GM23248 (cell line): ENCODE measurements around the gene COL12A1. TPM values are rescaled to one million over a fixed set of nuclear protein-coding genes. Genes with fewer than 3 reads are reported as not detected.

Experiments
- DNase-seq: peaks from one replicate; pipeline ENCODE4 v3.0.0-alpha.2; 2015
- H2AFZ ChIP-seq: fragments of 200-600 bp; sonication (generic); 2 replicates; pipeline ENCODE4 v1.6.1; 2016; ENCODE audit warnings: antibody characterized with exemption
- H3F3A ChIP-seq: fragments of 200-600 bp; sonication (generic); 2 replicates; pipeline ENCODE4 v1.6.1; 2016; ENCODE audit warnings: mild to moderate bottlenecking, antibody characterized with exemption, mixed run types; ENCODE audit not compliant: insufficient read depth
- H3K27ac ChIP-seq: fragments of 200-600 bp; sonication (generic); 2 replicates; pipeline ENCODE4 v1.5.1; 2016; ENCODE audit warnings: mild to moderate bottlenecking
- H3K27me3 ChIP-seq: fragments of 200-600 bp; sonication (generic); replicated peaks from 2 replicates; pipeline ENCODE4 v1.6.1; 2016; ENCODE audit warnings: mild to moderate bottlenecking; ENCODE audit not compliant: insufficient read depth
- H3K36me3 ChIP-seq: fragments of 200-600 bp; sonication (generic); 2 replicates; pipeline ENCODE4 v1.6.1; 2016; ENCODE audit warnings: low read depth, mild to moderate bottlenecking
- H3K4me1 ChIP-seq: fragments of 200-600 bp; sonication (generic); 2 replicates; pipeline ENCODE4 v1.6.1; 2016; ENCODE audit warnings: mild to moderate bottlenecking; ENCODE audit not compliant: insufficient read depth
- H3K4me2 ChIP-seq: fragments of 200-600 bp; sonication (generic); one replicate; pipeline ENCODE4 v1.6.1; 2016; ENCODE audit warnings: mild to moderate bottlenecking; ENCODE audit not compliant: unreplicated experiment
- H3K4me3 ChIP-seq: fragments of 200-600 bp; sonication (generic); 2 replicates; pipeline ENCODE4 v1.5.1; 2016; ENCODE audit warnings: mild to moderate bottlenecking
- H3K79me2 ChIP-seq: fragments of 200-600 bp; sonication (generic); 2 replicates; pipeline ENCODE4 v1.6.1; 2016; ENCODE audit warnings: mild to moderate bottlenecking; ENCODE audit not compliant: insufficient read depth
- H3K9ac ChIP-seq: fragments of 200-600 bp; sonication (generic); 2 replicates; pipeline ENCODE4 v1.6.1; 2016; ENCODE audit warnings: mild to moderate bottlenecking
- H3K9me2 ChIP-seq: fragments of 200-600 bp; sonication (generic); 2 replicates; pipeline ENCODE4 v1.6.1; 2016; ENCODE audit warnings: mixed run types, mild to moderate bottlenecking, moderate library complexity; ENCODE audit not compliant: insufficient read depth
- H3K9me3 ChIP-seq: fragments of 200-600 bp; sonication (generic); one replicate; pipeline ENCODE4 v1.6.1; 2017; ENCODE audit warnings: low read depth
- H4K20me1 ChIP-seq: fragments of 200-600 bp; sonication (generic); 2 replicates; pipeline ENCODE4 v1.6.0; 2016; ENCODE audit not compliant: insufficient read depth
- EZH2 ChIP-seq: fragments of 200-600 bp; sonication (generic); IDR thresholded peaks from 2 replicates; pipeline ENCODE4 v1.6.1; 2018; ENCODE audit warnings: antibody characterized with exemption, mild to moderate bottlenecking; ENCODE audit not compliant: insufficient read depth, poor library complexity, severe bottlenecking
- EZH2phosphoT487 ChIP-seq: fragments of 200-600 bp; sonication (generic); IDR thresholded peaks from 2 replicates; pipeline ENCODE4 v1.6.1; 2018; ENCODE audit warnings: antibody characterized with exemption, moderate library complexity, mild to moderate bottlenecking, low read depth; ENCODE audit not compliant: insufficient read depth
- WGBS, 2 experiments: methylation state at CpG; one replicate each; pipeline ENCODE4 v1.1.6; 2015 to 2017; ENCODE audit warnings: low lambda C conversion rate in 2 of 2, low coverage in 1 of 2; ENCODE audit errors: missing lambda C conversion rate in 2 of 2; 5-methylcytosine and 5-hydroxymethylcytosine counted together
- in situ Hi-C: fragments of 300-500 bp; cut with MboI; formaldehyde crosslinking; loops from 2 replicates; pipeline ENCODE4 v1.15.0; 2020
- polyA plus RNA-seq: library from polyadenylated mRNA; unstranded; fragments of >200 nt; fragmentation: Nextera tagmentation; extraction: Ambion mirVana; gene quantifications from 2 replicates; pipeline ENCODE4 v1.2.1, GENCODE V29; 2016
- total RNA-seq: library from RNA; depleted of rRNA; stranded (reverse); fragments of >200 nt; shearing (Covaris generic); gene quantifications from 2 replicates; pipeline ENCODE4 v1.2.3, GENCODE V29; 2014

Gene COL12A1
- total and polyA plus RNA-seq, 2 experiments from 2014 or later = 253 to 1,033 TPM

DNA sequence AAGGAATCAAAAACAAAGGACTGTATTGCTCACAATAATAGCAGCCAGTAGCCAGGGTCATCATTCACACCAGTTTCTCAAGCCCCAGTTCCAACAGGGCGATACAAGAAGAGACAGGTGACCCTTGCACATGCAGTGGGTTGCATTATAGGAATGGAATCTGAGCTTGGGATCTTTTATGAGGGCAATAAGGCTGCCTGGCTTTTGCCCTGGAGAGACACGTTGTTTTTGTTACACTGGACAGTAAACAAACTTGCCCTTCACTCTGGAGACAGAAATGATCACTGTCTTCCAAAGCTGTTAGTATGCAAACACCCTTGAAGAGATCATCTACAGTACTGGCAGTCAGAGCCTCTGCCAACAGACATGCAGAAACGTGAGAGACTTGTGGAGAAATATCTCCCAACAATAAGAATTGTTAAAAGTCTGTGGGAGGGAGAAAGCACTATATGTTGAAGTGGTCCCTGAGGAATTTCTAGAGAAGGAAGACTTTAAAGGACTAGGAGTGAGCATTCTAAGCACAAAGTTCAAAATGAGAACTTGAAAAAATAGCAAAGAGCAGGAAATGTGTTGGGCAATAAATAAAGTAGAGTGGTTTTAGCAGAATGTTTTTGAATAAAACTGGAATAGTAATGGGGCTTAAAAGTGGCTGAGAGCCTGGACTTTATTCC, 6.2 kb upstream of the COL12A1 start:
- H2AFZ ChIP-seq = no peak overlapping the region
- H3K36me3 ChIP-seq = no peaks in the 10 kb centered on the region
- H3K27me3 ChIP-seq = no peaks in the 10 kb centered on the region
- no peak overlapping the region for H3K27ac ChIP-seq
- H3K9me2 ChIP-seq = no peaks in the 10 kb centered on the region
- H3K4me1 ChIP-seq = peaks cover 18% of the 10 kb centered on the region
- no peak overlapping the region for H3K4me3 ChIP-seq
- in situ Hi-C loops = loop anchor here (10.0 to 25.0 kb wide), 4 partner anchors 800 to 1475 kb away; no protein-coding TSS in a partner anchor
- H3K4me2 ChIP-seq = no peak overlapping the region
- H4K20me1 ChIP-seq = no peaks in the 10 kb centered on the region
- TF ChIP-seq EZH2 (no peak), EZH2phosphoT487 (no peak)
- no peaks in the 10 kb centered on the region for H3K79me2 ChIP-seq
- no peak overlapping the region for H3K9ac ChIP-seq
- H3K9me3 ChIP-seq = no peaks in the 10 kb centered on the region
- H3F3A ChIP-seq = peaks cover 19% of the 10 kb centered on the region
- no peak for DNase-seq
- WGBS, 2 experiments = 13% methylated on average over 3 of the region's 3 CpGs

DNA sequence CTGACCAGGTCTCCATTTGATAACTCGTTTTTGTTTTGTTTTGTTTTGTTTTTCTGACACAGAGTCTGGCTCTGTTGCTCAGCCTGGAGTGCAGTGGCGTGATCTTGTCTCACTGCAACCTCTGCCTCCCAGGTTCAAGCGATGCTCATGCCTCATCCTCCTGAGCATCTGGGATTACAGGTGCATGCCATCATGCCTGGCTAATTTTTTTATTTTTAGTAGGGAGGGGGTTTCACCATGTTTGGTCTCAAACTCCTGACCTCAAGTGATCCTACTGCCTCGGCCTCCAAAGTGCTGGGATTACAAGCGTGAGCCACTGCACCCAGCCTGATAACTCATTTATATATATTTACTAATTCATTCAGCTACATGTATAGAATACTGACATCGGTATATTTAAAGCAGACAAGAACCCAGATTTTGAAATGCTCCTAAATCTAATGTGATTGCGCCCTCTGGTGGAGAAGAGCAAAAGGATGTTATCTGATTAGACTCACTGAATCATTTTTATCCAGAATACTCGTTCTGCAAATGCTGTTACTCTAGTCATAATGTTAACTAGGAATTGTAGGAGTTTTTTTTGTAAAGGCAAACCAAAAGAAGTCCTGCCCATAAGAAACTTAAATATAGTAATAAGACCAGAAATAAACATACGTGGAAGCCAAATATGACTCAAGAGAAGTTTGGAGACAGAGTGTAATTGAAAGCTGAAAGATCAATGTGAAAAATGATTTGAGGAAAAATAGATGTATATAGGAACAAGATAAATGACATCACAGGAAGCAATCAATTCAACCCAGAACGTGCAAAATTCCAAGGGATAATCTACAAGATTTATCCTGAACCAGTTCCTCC, 5.3 kb upstream of the COL12A1 start:
- Histone ChIP-seq H3K4me1 (peaks cover 13% of the 10 kb centered on the region), H3K27me3 (no peaks in the 10 kb centered on the region), H2AFZ (no peak overlapping the region), H3K79me2 (no peaks in the 10 kb centered on the region), H3K9ac (no peak overlapping the region), H3K9me3 (no peaks in the 10 kb centered on the region), H4K20me1 (no peaks in the 10 kb centered on the region), H3K36me3 (no peaks in the 10 kb centered on the region), H3F3A (peaks cover 19% of the 10 kb centered on the region), H3K9me2 (no peaks in the 10 kb centered on the region), H3K4me3 (no peak overlapping the region), H3K4me2 (peak overlapping the region; percentile 7), H3K27ac (no peak overlapping the region)
- DNase-seq = peak; percentile 88
- in situ Hi-C loops = loop anchor here (10.0 to 25.0 kb wide), 4 partner anchors 799 to 1474 kb away; no protein-coding TSS in a partner anchor
- WGBS, 2 experiments = 24% methylated on average over 10 of the region's 10 CpGs
- TF ChIP-seq EZH2phosphoT487 (no peak), EZH2 (no peak)

DNA sequence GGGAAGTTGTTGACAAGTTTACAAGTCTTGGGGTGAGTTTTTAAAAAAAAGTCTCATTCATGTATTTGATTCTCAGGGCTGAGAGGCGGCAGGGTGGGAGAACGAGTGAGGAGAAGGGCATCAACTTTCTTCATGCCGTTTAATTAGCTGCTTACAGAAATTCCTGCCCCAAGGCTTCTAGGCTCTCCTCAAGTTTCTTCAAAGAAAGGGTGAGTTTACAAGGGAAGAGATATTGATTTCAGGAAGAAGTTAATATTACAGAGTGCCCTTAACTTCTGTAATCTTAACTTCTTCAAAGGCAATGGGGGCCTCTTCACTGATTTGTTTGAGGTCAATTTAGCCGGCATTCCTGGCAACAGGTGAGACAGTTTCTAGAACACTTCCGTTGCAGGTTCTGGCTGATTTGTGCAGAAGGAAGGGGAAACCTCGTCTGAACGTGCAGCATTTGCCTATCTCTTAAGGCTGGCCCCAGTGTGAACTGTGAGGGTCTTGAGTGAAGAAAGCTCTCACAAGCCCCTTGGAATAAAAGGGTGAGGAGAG, 3.4 kb upstream of the COL12A1 start:
- DNase-seq = no peak
- peaks cover 15% of the 10 kb centered on the region for H3K79me2 ChIP-seq
- H3K4me1 ChIP-seq = peaks cover 13% of the 10 kb centered on the region
- no peaks in the 10 kb centered on the region for H3K36me3 ChIP-seq
- H3K4me2 ChIP-seq = peak overlapping the region; percentile 96
- 28 to 30% methylated on average over 7 of the region's 7 CpGs for WGBS, 2 experiments
- H3K27me3 ChIP-seq = no peaks in the 10 kb centered on the region
- H3K27ac ChIP-seq = no peak overlapping the region
- H3K4me3 ChIP-seq = no peak overlapping the region
- no peak for TF ChIP-seq EZH2phosphoT487
- TF ChIP-seq EZH2 = no peak
- no peaks in the 10 kb centered on the region for H3K9me3 ChIP-seq
- peak overlapping the region; percentile 86; the same call in 1 of the 2 replicates for H2AFZ ChIP-seq
- H3F3A ChIP-seq = peaks cover 33% of the 10 kb centered on the region
- no peaks in the 10 kb centered on the region for H4K20me1 ChIP-seq
- in situ Hi-C loops = loop anchor here (25.0 kb wide), 3 partner anchors 797 to 1472 kb away; no protein-coding TSS in a partner anchor
- no peaks in the 10 kb centered on the region for H3K9me2 ChIP-seq
- no peak overlapping the region for H3K9ac ChIP-seq
